Astrocyte (in vitro differentiated cells and primary cell): ENCODE measurements around the gene PNPLA5.

ENCODE experiments used
- EZH2 ChIP-seq: IDR thresholded peaks from 2 replicates; pipeline ENCODE4 v1.6.1; 2012; ENCODE audit warnings: mild to moderate bottlenecking, low read length, inconsistent platforms; ENCODE audit not compliant: insufficient read depth
- TF ChIP-seq, protein P1 (sequence below): IDR thresholded peaks from 2 replicates; pipeline ENCODE4 v1.5.1; 2011; ENCODE audit warnings: low read depth, mild to moderate bottlenecking, inconsistent platforms, low read length, moderate library complexity; ENCODE audit not compliant: insufficient read depth

DNA sequence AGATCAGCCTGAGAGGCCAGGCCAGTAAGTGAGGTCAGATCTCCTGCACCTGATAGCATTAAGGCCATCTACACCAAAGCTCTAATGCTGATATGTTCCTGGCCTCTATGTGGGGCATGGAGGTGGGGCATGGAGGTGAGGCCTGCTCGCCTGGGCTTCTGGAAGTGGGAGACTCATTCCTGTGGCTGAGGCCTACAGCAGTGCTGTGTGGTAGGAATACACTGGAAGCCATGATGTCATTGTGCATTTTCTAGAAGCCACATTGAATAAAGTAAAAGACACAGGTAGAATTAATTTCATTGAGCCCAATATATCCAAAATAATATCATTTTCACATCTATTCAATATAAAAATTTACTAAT lies 34.5 kb upstream of the PNPLA5 start:
- TF ChIP-seq, protein P1, sequence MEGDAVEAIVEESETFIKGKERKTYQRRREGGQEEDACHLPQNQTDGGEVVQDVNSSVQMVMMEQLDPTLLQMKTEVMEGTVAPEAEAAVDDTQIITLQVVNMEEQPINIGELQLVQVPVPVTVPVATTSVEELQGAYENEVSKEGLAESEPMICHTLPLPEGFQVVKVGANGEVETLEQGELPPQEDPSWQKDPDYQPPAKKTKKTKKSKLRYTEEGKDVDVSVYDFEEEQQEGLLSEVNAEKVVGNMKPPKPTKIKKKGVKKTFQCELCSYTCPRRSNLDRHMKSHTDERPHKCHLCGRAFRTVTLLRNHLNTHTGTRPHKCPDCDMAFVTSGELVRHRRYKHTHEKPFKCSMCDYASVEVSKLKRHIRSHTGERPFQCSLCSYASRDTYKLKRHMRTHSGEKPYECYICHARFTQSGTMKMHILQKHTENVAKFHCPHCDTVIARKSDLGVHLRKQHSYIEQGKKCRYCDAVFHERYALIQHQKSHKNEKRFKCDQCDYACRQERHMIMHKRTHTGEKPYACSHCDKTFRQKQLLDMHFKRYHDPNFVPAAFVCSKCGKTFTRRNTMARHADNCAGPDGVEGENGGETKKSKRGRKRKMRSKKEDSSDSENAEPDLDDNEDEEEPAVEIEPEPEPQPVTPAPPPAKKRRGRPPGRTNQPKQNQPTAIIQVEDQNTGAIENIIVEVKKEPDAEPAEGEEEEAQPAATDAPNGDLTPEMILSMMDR: no peak
- no peak for TF ChIP-seq EZH2
